Fibroblast of the conjunctiva (primary cell): Measurements from ENCODE around the gene U2AF1L4.

ENCODE experiments used
- DNase-seq: peaks from one replicate; pipeline ENCODE4 v3.0.0-alpha.2; 2010; ENCODE audit warnings: low read depth

The U2AF1L4 gene

DNA sequence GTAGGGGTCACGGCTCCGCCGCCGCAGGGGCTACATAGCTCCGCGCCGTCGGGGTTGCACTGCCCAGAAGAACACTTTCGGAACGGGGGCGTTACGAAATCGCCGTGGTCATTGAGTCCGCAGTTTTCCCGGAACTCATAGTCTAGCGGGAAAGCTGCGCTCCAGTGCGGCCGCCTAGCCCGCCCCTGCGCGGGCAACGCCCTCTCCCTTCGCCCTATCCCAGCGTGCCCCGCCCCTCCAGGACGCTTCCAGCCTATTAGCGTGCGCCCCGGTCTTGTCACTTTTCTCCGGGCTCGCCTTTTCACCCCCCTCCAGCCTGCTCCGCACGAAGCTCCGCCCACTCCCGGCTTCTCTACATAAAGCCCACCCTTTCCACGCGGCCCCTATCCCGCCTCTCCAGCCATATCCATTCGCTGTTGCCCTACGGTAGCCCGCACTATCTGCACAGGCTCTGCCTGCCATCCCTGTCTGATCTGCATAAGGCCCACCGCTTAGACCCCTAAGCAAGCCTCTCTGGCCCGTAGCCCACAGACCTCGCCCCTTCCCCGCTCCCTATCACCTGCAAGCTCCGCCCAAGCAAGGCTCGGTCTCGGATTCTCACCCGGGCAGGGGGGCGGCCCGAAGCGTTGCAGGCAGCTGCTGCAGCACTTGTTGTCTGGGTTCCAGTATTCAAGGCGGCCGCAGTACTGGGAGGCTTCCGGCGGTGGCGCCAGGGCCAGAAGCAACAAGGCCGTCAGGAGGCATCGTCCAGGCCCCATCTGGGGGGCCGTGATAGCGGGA is 4.6 kb downstream of the U2AF1L4 start:
- peak; percentile 92 for DNase-seq

DNA sequence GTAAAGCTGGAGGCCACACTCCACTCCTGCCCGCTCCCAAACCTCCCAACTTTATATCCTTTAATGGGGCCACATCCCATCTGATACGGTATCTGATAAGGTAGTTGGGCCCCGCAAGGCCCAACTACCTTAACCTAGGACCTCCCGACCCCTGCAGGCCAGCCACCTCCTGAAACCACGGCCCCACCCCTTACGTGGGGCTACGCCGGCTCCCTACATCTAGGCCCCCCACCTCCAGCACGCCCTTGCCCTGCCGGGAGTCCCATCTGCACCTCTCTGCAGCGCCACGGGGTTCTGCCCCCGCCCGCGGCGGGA is 5.2 kb downstream of the U2AF1L4 start:
- no peak for DNase-seq

DNA sequence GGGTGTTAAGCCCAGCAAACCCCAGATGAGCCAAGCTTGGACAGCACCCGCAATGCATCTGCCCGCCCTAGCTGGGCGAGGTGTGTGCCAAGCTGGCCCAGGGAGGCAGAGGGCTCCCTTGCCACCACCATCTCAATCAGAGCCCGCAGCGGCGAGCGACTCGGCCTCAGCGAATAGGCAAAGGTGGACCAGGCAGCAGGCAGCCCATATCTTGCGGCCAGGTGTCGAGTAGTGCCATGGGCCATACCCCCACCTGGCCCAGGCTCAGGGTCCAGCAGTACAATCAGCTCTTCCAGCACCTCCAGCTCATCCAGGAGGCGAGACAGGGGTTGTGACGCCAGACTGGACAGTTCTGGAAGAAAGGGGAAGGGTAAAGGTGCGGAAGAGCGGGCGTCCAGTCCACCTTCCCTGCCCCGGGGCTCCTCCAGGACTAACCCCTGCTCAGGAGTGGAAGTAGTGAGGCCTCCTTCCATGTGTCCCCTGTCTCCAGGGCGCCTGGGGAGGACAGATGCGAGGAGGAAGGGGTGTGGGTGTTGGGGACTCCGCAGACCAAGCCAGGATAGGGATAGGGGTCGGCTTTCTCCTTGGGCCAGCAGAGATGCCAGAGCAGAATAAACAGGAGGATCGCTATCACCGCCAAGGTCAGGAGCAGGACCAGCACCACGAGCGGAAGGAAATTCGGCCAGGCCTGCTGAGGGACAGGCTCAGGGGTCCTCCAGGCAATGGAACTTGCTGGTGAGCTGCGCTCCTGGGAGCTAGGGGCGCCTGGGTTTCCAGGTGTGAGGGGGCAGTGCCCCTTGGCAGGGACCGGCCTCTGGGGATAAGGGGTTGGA is 5.7 kb downstream of the U2AF1L4 start:
- no peak for DNase-seq

DNA sequence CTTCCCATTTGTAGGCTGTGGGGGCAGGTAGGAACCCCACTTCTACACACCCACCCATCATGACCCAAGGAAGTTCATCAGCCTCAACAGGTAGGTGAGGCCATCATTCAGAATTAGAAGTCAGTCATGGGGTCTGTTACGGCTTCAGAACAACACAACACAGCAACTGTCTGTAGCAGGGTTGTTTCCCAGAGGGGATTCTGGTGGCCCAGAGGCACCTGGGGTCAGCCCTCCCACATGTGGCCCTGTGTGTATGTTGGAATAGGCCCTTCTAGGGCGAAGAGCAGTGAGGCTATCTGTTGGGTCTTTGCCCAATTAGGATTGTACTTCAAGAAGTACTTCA is 6.4 kb downstream of the U2AF1L4 start:
- DNase-seq = no peak

- no peak for DNase-seq
Observed at GRCh38 chr19:35738021-35738886, 7.0 kb downstream of the U2AF1L4 start.

GRCh38 chr19:35736913-35737886 is 8.0 kb downstream of the U2AF1L4 start:
- no peak for DNase-seq

DNA sequence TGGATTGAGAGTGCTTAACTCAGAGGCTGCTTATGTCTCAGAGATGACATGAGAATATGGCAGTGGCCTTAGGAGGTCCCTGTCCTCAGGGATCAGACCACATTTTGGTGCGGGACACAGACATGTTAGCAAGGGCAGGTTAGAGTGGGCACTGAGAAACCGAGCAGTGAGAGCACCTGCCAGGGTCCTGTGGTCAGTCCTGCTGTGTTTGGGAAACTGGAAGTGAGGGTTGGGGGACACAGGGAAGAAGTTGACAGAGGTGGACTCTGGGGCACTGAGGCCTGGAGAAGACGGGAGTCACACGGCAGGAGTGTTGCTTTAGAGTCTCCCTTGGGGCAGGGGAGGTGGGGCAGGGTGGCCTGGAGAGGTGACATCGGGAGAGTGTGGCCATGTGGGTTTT is 10.3 kb downstream of the U2AF1L4 start:
- DNase-seq = no peak

DNA sequence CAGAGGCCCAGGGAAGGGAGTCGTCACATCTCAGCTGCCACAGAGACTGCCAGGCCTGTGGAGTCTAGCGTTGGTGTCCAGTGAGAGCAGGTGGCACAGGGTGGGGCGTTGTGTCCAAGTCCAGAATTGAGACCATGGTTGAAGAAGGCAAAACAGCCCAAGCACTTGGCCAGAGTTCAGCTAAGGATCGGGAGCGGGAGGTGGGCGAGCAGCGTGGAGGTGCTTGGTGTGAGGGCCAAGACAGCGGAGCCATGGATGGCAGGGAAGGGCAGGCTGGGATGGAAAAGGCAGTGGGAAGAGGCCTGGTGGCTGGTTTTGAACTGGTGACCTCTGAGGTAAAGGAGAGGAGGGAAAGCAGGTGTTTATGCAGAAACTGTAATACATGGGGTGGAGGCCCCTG is 10.9 kb downstream of the U2AF1L4 start:
- no peak for DNase-seq

DNA sequence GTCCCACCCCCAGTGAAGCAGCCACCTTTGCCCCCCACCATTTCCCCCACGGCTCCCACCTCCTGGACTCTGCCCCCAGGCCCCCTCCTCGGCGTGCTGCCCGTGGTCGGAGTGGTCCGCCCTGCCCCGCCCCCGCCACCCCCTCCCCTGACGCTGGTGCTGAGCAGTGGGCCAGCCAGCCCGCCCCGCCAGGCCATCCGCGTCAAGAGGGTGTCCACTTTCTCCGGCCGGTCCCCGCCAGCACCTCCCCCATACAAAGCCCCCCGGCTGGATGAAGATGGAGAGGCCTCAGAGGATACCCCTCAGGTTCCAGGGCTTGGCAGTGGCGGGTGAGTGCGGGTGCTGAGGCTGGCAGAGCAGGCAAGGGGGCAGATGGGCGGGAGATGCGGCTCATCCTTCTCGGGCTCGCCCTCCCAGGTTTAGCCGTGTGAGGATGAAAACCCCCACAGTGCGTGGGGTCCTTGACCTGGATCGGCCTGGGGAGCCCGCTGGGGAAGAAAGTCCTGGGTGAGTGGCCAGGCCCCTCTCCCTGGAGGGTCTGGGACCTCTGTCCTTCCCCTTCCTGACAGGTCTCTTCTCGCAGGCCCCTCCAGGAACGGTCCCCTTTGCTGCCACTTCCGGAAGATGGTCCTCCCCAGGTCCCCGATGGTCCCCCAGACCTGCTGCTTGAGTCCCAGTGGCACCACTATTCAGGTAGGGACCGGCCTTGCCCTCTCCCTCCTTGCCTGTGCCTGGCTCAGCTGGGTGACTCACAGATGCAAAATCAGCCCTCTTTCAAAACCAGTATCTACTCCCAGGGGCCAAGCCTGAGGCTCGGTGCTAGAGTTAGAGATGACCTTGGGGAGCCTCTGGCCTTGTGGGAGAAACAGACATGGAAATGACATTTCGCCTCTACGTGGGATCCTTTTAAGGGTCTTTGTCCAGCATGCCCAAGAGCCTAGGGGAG is 11.8 kb downstream of the U2AF1L4 start:
- DNase-seq = no peak

- DNase-seq = no peak
Observed at GRCh38 chr19:35732540-35733179, 12.6 kb downstream of the U2AF1L4 start.

DNA sequence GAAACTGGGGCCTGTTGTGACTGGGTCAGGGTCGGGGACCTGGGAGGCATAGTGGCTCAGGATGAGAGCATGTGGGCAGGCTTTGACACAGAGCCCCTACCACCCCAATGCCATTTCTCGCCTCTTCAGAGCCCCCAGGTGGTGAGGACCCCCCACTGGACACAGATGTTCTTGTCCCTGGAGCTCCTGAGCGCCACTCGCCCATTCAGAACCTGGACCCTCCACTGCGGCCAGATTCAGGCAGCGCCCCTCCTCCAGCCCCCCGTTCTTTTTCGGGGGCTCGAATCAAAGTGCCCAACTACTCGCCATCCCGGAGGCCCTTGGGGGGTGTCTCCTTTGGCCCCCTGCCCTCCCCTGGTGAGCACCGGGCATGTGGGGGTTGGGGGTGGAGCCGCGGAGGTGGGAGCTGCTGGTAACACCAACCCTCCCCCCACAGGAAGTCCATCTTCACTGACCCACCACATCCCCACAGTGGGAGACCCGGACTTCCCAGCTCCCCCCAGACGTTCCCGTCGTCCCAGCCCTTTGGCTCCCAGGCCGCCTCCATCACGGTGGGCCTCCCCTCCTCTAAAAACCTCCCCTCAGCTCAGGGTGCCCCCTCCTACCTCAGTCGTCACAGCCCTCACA is 13.3 kb downstream of the U2AF1L4 start:
- no peak for DNase-seq

GRCh38 chr19:35731353-35731752 is 13.9 kb downstream of the U2AF1L4 start:
- no peak for DNase-seq

DNA sequence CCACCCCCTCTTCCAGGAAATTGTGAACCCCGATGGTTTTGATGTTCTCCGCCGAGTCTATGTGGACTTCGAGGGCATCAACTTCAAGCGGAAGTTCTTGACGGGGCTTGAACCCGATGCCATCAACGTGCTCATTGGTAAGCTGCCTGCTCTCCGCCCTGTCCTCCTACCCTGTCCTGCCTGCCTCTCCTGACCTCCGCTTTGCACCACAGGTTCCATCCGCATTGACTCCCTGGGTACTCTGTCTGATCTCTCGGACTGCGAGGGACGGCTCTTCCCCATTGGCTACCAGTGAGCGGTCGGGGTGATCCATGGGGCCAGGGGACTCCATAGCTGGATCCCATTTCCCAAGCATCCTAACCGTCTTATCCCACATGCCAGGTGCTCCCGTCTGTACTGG is 14.9 kb downstream of the U2AF1L4 start:
- DNase-seq = no peak

GRCh38 chr19:35729763-35730162 is 15.5 kb downstream of the U2AF1L4 start:
- DNase-seq = no peak

- DNase-seq = no peak
Observed at GRCh38 chr19:35729021-35729420, 16.2 kb downstream of the U2AF1L4 start.

GRCh38 chr19:35727956-35728706 is 17.1 kb downstream of the U2AF1L4 start:
- no peak for DNase-seq

GRCh38 chr19:35727053-35727955 is 17.9 kb downstream of the U2AF1L4 start:
- no peak for DNase-seq
